Lung microvascular endothelial cell (primary cell): Measurements from ENCODE around the gene FRMD5. TPM values are rescaled to one million over a fixed set of nuclear protein-coding genes. Genes with fewer than 3 reads are reported as not detected.
A peak's percentile ranks its signal among the peaks of the same experiment; 100 is the strongest.

ENCODE experiments used
- DNase-seq, 2 donors: peaks; one replicate each; pipeline versions ENCODE4 v3.0.0 to v3.0.0-alpha.2; 2010; ENCODE audit warnings: low read depth in 2 of 2
- total RNA-seq: library from RNA; depleted of rRNA; stranded (reverse); fragments of >200 nt; gene quantifications from 2 replicates; pipeline ENCODE4 v1.2.1, GENCODE V29; 2014

The FRMD5 gene
- total RNA-seq, 1 donor from 2014 or later, result 0.99 TPM

GRCh38 chr15:44094781-44095180 lies 100.3 kb downstream of the FRMD5 start:
- DNase-seq, result no peak

DNA sequence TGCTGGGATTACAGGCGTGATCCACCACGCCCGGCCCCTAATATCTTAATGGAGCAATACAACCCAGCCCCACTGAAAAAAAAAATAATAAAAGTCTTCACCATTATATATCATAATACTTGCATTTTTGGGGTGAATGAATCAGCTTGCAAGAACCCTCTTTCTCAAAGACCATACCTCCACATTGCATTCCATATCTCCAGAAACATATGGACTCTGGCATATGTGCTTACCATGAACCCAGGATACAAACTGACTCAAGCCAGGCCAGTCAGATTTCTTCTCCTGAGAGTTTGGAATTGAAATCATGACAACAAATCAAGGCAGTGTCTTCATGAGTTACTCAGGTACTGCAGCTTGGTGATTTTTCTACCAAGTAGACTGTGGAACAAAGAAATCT lies 101.2 kb downstream of the FRMD5 start:
- DNase-seq, result no peak

GRCh38 chr15:44092221-44092620 lies 102.8 kb downstream of the FRMD5 start:
- DNase-seq, result peak in 1 of 2 donors; percentile 45

GRCh38 chr15:44087578-44088465 lies 107.2 kb downstream of the FRMD5 start:
- DNase-seq, result peak in 1 of 2 donors; percentile 85

DNA sequence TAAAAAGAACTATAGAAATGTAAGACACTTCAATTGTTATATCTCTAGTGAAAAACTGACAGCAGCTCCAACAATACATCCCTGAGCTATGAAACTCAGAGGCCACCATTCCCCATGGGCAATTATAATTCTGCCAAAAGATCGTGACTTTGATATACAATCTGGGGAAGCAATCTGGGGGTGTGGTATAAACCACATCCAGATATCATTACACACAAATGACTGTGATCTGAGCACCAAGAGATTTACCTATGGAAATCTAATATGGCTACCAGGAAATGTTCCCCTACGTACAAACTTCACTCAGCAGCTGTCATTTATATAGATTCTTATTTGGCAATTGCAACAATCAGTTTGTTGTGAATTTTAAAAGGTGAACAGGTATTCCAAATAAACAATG lies 110.3 kb downstream of the FRMD5 start:
- DNase-seq, result no peak

GRCh38 chr15:44084171-44084570 lies 110.9 kb downstream of the FRMD5 start:
- peak in 1 of 2 donors; percentile 40 for DNase-seq

GRCh38 chr15:44082558-44083157 lies 112.4 kb downstream of the FRMD5 start:
- peak in 1 of 2 donors; percentile 51 for DNase-seq

GRCh38 chr15:44081026-44082013 lies 113.8 kb downstream of the FRMD5 start:
- DNase-seq, result peak; percentile 80 to 84

GRCh38 chr15:44075535-44075934 lies 119.5 kb downstream of the FRMD5 start:
- peak; percentile 2 to 49 for DNase-seq

DNA sequence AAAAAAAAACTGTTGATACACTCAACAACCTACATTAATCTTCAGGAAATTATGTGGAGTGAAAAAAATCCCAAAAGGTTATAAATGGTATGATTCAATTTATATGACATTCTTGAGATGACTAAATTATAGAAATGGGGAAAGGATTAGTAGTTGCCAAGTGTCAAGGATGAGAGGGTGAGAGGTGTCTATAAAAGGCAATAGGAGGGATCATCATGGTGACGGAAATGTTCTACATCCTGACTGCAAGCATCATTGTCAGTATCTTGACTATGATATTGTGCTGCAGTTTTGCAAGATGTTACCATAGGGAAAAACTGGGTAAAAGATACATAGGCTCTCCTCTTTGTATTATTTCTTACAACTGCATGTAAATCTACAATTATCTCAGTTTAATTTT lies 125.6 kb downstream of the FRMD5 start:
- peak; percentile 4 to 47 for DNase-seq

- no peak for DNase-seq
These were observed 126.7 kb downstream of the FRMD5 start for GRCh38 chr15:44068347-44068746.

GRCh38 chr15:44066211-44066827 lies 128.8 kb downstream of the FRMD5 start:
- peak; percentile 78 to 86 for DNase-seq

- DNase-seq, result no peak
These were observed 130.4 kb downstream of the FRMD5 start for GRCh38 chr15:44064706-44065105.

GRCh38 chr15:44058126-44058525 lies 136.9 kb downstream of the FRMD5 start:
- no peak for DNase-seq

DNA sequence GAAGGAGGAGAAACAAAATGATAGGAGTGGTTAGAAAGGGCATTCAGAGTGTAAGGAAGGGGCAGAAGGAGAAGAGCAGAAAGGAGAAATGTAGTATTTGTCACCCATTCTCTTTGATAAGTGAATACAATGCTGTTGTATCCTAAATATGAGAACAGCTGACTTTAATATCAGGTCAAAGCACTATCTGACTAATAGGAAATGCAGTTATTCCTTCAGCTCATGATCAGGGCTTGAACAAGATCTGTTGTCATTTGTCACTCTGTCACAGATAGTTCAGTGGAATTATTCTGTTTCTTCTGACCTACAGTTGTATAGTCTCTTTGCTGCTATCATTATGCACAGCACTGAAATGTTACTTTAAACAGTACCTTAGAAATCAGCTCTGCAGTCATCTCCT lies 149.4 kb downstream of the FRMD5 start:
- peak; percentile 2 to 60 for DNase-seq

GRCh38 chr15:44045217-44045616 lies 149.9 kb downstream of the FRMD5 start:
- peak; percentile 21 to 75 for DNase-seq

DNA sequence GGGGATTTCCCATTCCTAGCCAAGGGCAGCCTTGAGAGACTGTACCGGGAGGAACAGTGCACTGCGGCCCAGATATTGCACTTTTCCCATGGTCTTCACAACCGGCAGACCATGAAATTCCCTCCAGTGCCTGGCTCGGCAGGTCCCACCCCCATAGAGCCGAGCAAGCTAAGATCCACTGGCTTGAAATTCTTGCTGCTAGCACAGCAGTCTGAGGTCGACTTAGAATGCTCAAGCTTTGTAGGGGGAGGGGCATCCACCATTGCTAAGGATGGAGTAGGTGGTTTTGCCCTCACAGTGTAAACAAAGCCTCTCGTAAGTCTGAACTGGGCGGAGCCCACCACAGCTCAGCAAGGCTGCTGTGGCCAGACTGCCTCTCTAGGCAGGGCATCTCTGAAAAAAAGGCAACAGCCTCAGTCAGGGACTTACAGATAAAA lies 156.3 kb downstream of the FRMD5 start:
- no peak for DNase-seq

GRCh38 chr15:44035781-44036699 lies 159.0 kb downstream of the FRMD5 start:
- no peak for DNase-seq

- peak; percentile 77 to 84 for DNase-seq
These were observed 160.0 kb downstream of the FRMD5 start for GRCh38 chr15:44034933-44035624.
